Stimulated activated CD8-positive, alpha-beta memory T cell treated with anti-CD3 and anti-CD28 coated beads, Interleukin-12 subunit alpha, Interleukin-12 subunit beta, amount 100 ng/mL, for 1 hour (primary cell): ENCODE measurements around the gene TTLL1.

Experiments used
- DNase-seq: peaks from one replicate; pipeline ENCODE4 v3.0.0-alpha.2; 2020; ENCODE audit warnings: low read depth

The TTLL1 gene

DNA sequence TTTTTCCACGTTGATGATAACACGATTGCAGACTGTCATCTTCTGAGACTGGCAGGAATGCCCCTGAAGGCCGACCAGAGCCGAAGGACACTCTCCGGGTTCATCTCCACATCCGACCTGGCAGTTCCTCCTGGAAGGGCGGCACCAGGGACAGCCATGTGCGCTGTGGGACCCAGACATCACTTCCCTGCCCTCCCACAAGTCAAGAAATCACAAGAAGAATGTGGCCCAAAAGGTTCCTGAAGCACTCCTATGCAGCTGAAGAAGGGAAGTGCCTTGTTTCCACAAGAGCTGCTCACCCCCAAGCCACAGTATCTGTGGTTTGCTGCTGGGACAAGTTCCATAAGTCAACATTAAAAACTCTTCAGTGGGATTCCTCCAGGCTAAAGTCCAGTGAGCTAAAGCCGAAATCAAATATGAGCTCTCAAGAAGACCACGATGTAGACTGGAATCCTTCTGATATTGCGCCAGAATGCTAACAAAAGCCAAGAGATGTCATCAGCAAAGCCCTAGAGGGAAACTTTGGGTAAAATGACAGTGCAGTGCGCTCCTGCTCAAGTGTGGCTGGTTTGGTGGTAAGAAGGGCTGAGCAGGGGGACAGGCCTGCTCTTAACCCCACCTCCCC is 95.4 kb downstream of the TTLL1 start:
- DNase-seq: no peak

DNA sequence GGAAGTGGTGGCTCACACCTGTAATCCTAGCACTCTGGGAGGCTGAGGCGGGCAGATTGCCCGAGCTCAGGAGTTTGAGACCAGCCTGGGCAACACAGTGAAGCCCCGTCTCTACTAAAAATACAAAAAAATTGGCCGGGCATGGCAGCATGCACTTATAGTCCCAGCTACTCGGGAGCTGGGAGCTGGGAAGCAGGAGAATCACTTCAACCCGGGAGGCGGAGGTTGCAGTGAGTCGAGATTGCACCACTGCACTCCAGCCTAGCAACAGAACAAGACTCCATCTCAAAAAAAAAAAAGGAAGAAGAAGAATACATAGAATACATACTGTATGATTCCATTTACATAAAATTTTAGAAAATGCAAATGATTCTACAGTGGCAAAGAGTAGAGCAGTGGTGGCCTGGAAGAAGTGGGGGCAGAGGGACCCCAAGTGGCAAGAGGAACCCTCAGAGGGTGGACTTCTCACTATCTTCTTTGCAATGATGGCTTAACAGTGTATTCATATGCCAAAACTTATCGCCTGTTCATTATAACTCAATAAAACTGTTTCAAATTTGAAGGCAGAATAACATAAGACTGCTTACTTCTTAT is 96.2 kb downstream of the TTLL1 start:
- no peak for DNase-seq

DNA sequence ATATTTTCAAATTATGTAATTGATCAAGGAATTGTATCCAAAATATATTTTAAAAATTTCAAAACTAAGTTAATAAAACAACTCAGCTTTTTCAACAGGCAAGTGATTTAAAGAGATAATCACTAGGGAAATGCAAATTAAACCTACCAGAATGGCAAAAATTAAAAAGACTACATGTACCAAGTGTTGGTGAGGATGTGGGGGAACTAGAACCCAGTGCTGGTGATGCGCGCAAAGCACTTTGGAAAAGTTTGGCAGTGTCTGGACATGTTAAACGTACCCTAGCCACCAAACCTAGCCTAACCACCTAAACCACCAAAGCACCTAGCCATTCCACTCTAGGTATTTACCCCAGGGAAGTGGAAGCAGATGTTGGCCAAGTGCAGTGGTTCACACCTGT is 97.1 kb downstream of the TTLL1 start:
- no peak for DNase-seq

DNA sequence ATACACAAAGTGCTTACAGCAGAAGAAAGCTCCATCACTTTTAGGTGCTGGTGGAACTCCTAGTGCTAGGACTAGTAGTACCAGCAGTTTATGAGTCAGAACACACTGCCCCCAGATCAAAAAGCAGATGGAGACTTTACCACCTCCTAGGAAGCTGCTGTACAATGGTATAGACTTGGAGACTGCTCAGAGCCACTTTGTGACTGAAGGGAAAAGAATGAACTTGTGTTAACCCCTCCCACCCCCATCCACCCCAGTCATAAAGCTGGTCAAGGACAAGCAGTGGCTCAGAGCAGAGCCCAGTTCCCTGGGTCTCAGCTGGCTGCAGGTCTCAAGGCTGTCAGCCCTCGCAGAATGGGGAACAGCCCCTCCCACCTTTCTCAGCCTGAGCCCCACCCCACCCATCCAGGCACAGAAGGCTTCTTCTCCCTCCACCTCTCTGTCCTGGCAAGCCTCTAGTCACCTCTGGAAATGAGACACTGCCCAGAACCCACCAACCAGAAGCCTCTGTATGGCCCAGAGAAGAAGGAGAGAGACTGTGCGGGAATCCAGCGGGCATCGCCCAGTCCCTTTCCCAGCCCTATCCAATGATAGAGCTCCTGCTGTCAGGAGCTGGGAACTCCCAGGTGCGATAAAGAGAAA is 98.1 kb downstream of the TTLL1 start:
- no peak for DNase-seq

DNA sequence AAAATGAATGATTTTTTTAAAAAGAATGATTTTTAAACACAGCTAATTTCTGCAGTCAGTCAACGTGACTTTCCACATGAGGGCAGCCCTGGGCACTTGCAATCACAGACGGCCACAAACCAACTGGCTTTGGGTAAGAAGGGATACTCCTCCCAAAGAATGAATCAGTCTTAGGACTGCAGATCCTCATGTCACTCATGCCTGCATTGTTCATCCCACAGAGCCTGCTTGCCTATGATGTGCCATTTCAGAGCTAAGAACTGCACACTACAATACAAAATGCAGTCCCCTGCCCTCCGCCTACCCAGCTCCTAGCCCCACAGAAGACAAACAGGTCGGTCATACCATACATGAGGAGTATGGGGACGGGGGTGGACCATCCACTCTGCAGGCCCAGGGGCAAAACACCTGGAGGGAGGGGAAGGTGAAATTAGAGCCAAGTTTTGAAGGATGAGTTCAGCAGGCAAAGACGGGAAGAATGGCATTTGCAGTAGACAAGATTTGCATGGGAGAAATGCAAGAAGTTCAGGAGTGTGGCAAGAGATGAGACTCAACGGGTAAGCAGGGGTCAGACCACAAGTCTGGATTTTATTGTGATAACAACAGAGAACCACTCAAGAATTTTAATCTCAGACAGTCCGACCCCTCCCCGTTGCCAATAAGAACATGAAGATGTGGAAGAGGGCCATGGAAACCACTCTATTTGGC is 98.9 kb downstream of the TTLL1 start:
- no peak for DNase-seq
